ENCODE results near the gene LRRN2. TPM values are rescaled to one million over a fixed set of nuclear protein-coding genes. Genes with fewer than 3 reads are reported as not detected.
"Not testable (repeated sequence)": the region's sequence is repeated elsewhere in the genome, so short reads cannot be mapped to it uniquely, and the experiment has no call there.

LRRN2 gene
- total RNA-seq, 4 donors from 2014 or later, result 4.0 to 19.6 (median 7.0) TPM

- no peak overlapping the region for H3K4me3 ChIP-seq
- peaks cover 0 to 43% of the 10 kb centered on the region in 2 donors for H3K36me3 ChIP-seq
- no peaks in the 10 kb centered on the region for H3K9me3 ChIP-seq
- TF ChIP-seq EP300 (IDR thresholded peaks at IDR 0.05) (no peak), POLR2AphosphoS5 (IDR thresholded peaks at IDR 0.05) (no peak), POLR2A (IDR thresholded peaks at IDR 0.05) (no peak)
- H3K27ac ChIP-seq, result no peak overlapping the region
- peaks cover 0 to 25% (median 8%) of the 10 kb centered on the region in 3 donors for H3K4me1 ChIP-seq
- ATAC-seq, result no peak
- H3K27me3 ChIP-seq, result no peaks in the 10 kb centered on the region
- WGBS, 2 donors (ENCODE audit: low coverage in 1 of 2), result 83 to 84% methylated on average over 7 to 8 of the region's 8 CpGs
Observed at GRCh38 chr1:204572923-204573922, 112.3 kb downstream of the LRRN2 start.

GRCh38 chr1:204571631-204572030 is 113.9 kb downstream of the LRRN2 start:
- Histone ChIP-seq H3K27ac (no peak overlapping the region), H3K4me1 (peaks cover 0 to 20% (median 8%) of the 10 kb centered on the region in 3 donors), H3K9me3 (no peaks in the 10 kb centered on the region), H3K4me3 (no peak overlapping the region), H3K36me3 (peaks cover 0 to 50% of the 10 kb centered on the region in 2 donors), H3K27me3 (no peaks in the 10 kb centered on the region)
- TF ChIP-seq POLR2AphosphoS5 (IDR thresholded peaks at IDR 0.05) (no peak), CTCF (IDR thresholded peaks at IDR 0.05) (no peak), POLR2A (IDR thresholded peaks at IDR 0.05) (no peak), EP300 (IDR thresholded peaks at IDR 0.05) (no peak)
- ATAC-seq, result no peak
- WGBS, 2 donors (ENCODE audit: low coverage in 1 of 2), result 94 to 98% methylated on average over 4 of the region's 4 CpGs

- Histone ChIP-seq H3K27me3 (no peaks in the 10 kb centered on the region), H3K36me3 (peaks cover 0 to 50% of the 10 kb centered on the region in 2 donors), H3K9me3 (no peaks in the 10 kb centered on the region), H3K27ac (no peak overlapping the region), H3K4me3 (no peak overlapping the region), H3K4me1 (peaks cover 0 to 23% (median 8%) of the 10 kb centered on the region in 3 donors)
- no peak for TF ChIP-seq CTCF (IDR thresholded peaks at IDR 0.05)
- no peak for TF ChIP-seq POLR2A (IDR thresholded peaks at IDR 0.05)
- no peak for TF ChIP-seq POLR2AphosphoS5 (IDR thresholded peaks at IDR 0.05)
- TF ChIP-seq EP300 (IDR thresholded peaks at IDR 0.05), result no peak
- ATAC-seq, result no peak
- 80 to 100% methylated on average over 1 to 2 of the region's 2 CpGs for WGBS, 2 donors (ENCODE audit: low coverage in 1 of 2)
Observed at GRCh38 chr1:204571128-204571527, 114.4 kb downstream of the LRRN2 start.

GRCh38 chr1:204570021-204570420 is 115.5 kb downstream of the LRRN2 start:
- H3K4me3 ChIP-seq, H3K27me3 ChIP-seq, ATAC-seq, H3K27ac ChIP-seq, H3K9me3 ChIP-seq: not testable (repeated sequence)
- Histone ChIP-seq H3K36me3 (peaks cover 0 to 50% of the 10 kb centered on the region in 2 donors), H3K4me1 (peaks cover 0 to 22% (median 8%) of the 10 kb centered on the region in 3 donors)
- WGBS, 2 donors (ENCODE audit: low coverage in 1 of 2), result 43 to 69% methylated on average over 2 to 3 of the region's 3 CpGs

- TF ChIP-seq POLR2A (IDR thresholded peaks at IDR 0.05) (no peak), CTCF (IDR thresholded peaks at IDR 0.05) (no peak), EP300 (IDR thresholded peaks at IDR 0.05) (no peak), POLR2AphosphoS5 (IDR thresholded peaks at IDR 0.05) (no peak)
- H3K9me3 ChIP-seq, result no peaks in the 10 kb centered on the region
- no peak overlapping the region for H3K27ac ChIP-seq
- peaks cover 0 to 17% (median 4%) of the 10 kb centered on the region in 3 donors for H3K4me1 ChIP-seq
- H3K4me3 ChIP-seq, result no peak overlapping the region
- peaks cover 0 to 50% of the 10 kb centered on the region in 2 donors for H3K36me3 ChIP-seq
- WGBS, 2 donors (ENCODE audit: low coverage in 1 of 2), result 84 to 93% methylated on average over 2 to 5 of the region's 5 CpGs
- H3K27me3 ChIP-seq, result no peaks in the 10 kb centered on the region
- no peak for ATAC-seq
Observed at GRCh38 chr1:204569478-204569877, 116.1 kb downstream of the LRRN2 start.

Measured in gastroesophageal sphincter (tissue), 4 donors.